Measurements from ENCODE around the gene CENPF. TPM values are rescaled to one million over a fixed set of nuclear protein-coding genes. Genes with fewer than 3 reads are reported as not detected.
"Not testable (repeated sequence)": the region's sequence is repeated elsewhere in the genome, so short reads cannot be mapped to it uniquely, and the experiment has no call there.

Gene CENPF
- total and polyA plus RNA-seq, 2 donors from 2014 or later = 0.39 to 3.3 TPM

GRCh38 chr1:214673576-214673975 is 70.6 kb downstream of the CENPF start:
- DNase-seq (no peak), FAIRE-seq (no peak)
- Histone ChIP-seq H3K4me1 (ENCODE audit: control insufficient read depth in 2 of 3, insufficient read depth in 2 of 3, low read depth in 1 of 3, low read length in 3 of 3) (no peaks in the 10 kb centered on the region), H3K9me3 (ENCODE audit: control insufficient read depth in 2 of 3, insufficient read depth in 1 of 3, low read length in 3 of 3) (no peaks in the 10 kb centered on the region), H3K36me3 (ENCODE audit: control insufficient read depth in 2 of 3, insufficient read depth in 3 of 3, low read length in 3 of 3) (no peaks in the 10 kb centered on the region), H3K9ac (ENCODE audit: low read length in 3 of 3) (no peak overlapping the region), H3K27ac (ENCODE audit: low read depth in 2 of 2, low read length in 2 of 2) (no peak overlapping the region), H3K4me3 (ENCODE audit: low read length in 3 of 3) (no peak overlapping the region), H3K27me3 (ENCODE audit: control insufficient read depth, insufficient read depth, low read length) (no peaks in the 10 kb centered on the region)
- no peak for TF ChIP-seq CTCF (IDR thresholded peaks at IDR 0.05; ENCODE audit: borderline replicate concordance, extremely low read depth, insufficient read depth)
- intact Hi-C loops (cut with DNase I) = no loop called here

DNA sequence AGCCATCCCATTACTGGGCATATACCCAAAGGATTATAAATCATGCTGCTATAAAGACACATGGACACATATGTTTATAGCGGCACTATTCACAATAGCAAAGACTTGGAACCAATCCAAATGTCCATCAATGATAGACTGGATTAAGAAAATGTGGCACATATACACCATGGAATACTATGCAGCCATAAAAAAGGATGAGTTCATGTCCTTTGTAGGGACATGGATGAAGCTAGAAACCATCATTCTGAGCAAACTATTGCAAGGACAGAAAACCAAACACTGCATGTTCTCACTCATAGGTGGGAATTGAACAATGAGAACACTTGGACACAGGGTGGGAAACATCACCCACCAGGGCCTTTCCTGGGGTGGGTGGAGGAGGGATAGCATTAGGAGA is 72.5 kb downstream of the CENPF start:
- intact Hi-C loops (cut with DNase I); H3K27ac ChIP-seq (ENCODE audit: low read depth in 2 of 2, low read length in 2 of 2); H3K27me3 ChIP-seq (ENCODE audit: control insufficient read depth, insufficient read depth, low read length); H3K4me1 ChIP-seq (ENCODE audit: control insufficient read depth in 2 of 3, insufficient read depth in 2 of 3, low read depth in 1 of 3, low read length in 3 of 3); H3K9me3 ChIP-seq (ENCODE audit: control insufficient read depth in 2 of 3, insufficient read depth in 1 of 3, low read length in 3 of 3); H3K9ac ChIP-seq (ENCODE audit: low read length in 3 of 3); FAIRE-seq; H3K36me3 ChIP-seq (ENCODE audit: control insufficient read depth in 2 of 3, insufficient read depth in 3 of 3, low read length in 3 of 3); H3K4me3 ChIP-seq (ENCODE audit: low read length in 3 of 3); DNase-seq: not testable (repeated sequence)

- no peaks in the 10 kb centered on the region for H3K9me3 ChIP-seq (ENCODE audit: control insufficient read depth in 2 of 3, insufficient read depth in 1 of 3, low read length in 3 of 3)
- no peaks in the 10 kb centered on the region for H3K4me1 ChIP-seq (ENCODE audit: control insufficient read depth in 2 of 3, insufficient read depth in 2 of 3, low read depth in 1 of 3, low read length in 3 of 3)
- no peak for TF ChIP-seq CTCF (IDR thresholded peaks at IDR 0.05; ENCODE audit: borderline replicate concordance, extremely low read depth, insufficient read depth)
- H3K27me3 ChIP-seq (ENCODE audit: control insufficient read depth, insufficient read depth, low read length) = no peaks in the 10 kb centered on the region
- FAIRE-seq = no peak
- no peaks in the 10 kb centered on the region for H3K36me3 ChIP-seq (ENCODE audit: control insufficient read depth in 2 of 3, insufficient read depth in 3 of 3, low read length in 3 of 3)
- H3K4me3 ChIP-seq (ENCODE audit: low read length in 3 of 3) = no peak overlapping the region
- intact Hi-C loops (cut with DNase I) = no loop called here
- no peak for DNase-seq
- no peak overlapping the region for H3K27ac ChIP-seq (ENCODE audit: low read depth in 2 of 2, low read length in 2 of 2)
- H3K9ac ChIP-seq (ENCODE audit: low read length in 3 of 3) = no peak overlapping the region
These were observed 73.8 kb downstream of the CENPF start for GRCh38 chr1:214676747-214677146.

- H3K27me3 ChIP-seq (ENCODE audit: control insufficient read depth, insufficient read depth, low read length) = no peaks in the 10 kb centered on the region
- H3K36me3 ChIP-seq (ENCODE audit: control insufficient read depth in 2 of 3, insufficient read depth in 3 of 3, low read length in 3 of 3) = no peaks in the 10 kb centered on the region
- no peaks in the 10 kb centered on the region for H3K4me1 ChIP-seq (ENCODE audit: control insufficient read depth in 2 of 3, insufficient read depth in 2 of 3, low read depth in 1 of 3, low read length in 3 of 3)
- no peak for TF ChIP-seq CTCF (IDR thresholded peaks at IDR 0.05; ENCODE audit: borderline replicate concordance, extremely low read depth, insufficient read depth)
- FAIRE-seq (no peak), DNase-seq (no peak)
- intact Hi-C loops (cut with DNase I) = no loop called here
- H3K27ac ChIP-seq (ENCODE audit: low read depth in 2 of 2, low read length in 2 of 2) = no peak overlapping the region
- no peak overlapping the region for H3K9ac ChIP-seq (ENCODE audit: low read length in 3 of 3)
- no peaks in the 10 kb centered on the region for H3K9me3 ChIP-seq (ENCODE audit: control insufficient read depth in 2 of 3, insufficient read depth in 1 of 3, low read length in 3 of 3)
- no peak overlapping the region for H3K4me3 ChIP-seq (ENCODE audit: low read length in 3 of 3)
These were observed 75.0 kb downstream of the CENPF start for GRCh38 chr1:214677945-214678344.

All from kidney (tissue), 14 donors.